HG03139 (cell line): ENCODE data around the gene POLR1E.

Source experiments
- ATAC-seq: cut with Tn5 transposase; IDR thresholded peaks from one replicate; pipeline ENCODE4 v1.9.1; 2021; ENCODE audit not compliant: unreplicated experiment

POLR1E gene

GRCh38 chr9:37485389-37486255 lies at the start of gene POLR1E:
Gene POLR1E, plus strand, starts transcription at chr9:37485948. Its CDS starts 100 bp downstream, at chr9:37486048.
- peak; percentile 98 for ATAC-seq

GRCh38 chr9:37436540-37436939 lies 49.2 kb upstream of the POLR1E start:
- no peak for ATAC-seq

DNA sequence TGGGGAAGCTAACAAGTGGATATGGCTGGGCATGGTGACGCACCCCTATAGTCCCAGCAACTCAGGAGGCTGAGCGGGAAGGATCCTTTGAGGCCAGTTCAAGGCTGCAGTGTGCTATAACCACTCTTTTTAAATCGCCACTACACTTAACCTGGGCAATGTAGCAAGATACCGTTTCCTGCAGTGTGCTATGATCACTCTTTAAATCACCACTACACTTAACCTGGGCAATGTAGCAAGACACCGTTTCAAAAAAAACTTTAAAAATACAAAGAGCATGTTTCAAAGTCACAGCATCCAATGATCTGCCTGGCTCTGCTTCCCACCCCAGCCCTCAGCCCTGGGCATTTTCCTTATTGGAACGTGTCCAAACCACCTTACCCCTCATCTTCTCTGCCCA lies 48.7 kb upstream of the POLR1E start:
- ATAC-seq: no peak

GRCh38 chr9:37437621-37438020 lies 48.1 kb upstream of the POLR1E start:
- ATAC-seq: no peak

GRCh38 chr9:37438359-37438758 lies 47.4 kb upstream of the POLR1E start:
- ATAC-seq: no peak

DNA sequence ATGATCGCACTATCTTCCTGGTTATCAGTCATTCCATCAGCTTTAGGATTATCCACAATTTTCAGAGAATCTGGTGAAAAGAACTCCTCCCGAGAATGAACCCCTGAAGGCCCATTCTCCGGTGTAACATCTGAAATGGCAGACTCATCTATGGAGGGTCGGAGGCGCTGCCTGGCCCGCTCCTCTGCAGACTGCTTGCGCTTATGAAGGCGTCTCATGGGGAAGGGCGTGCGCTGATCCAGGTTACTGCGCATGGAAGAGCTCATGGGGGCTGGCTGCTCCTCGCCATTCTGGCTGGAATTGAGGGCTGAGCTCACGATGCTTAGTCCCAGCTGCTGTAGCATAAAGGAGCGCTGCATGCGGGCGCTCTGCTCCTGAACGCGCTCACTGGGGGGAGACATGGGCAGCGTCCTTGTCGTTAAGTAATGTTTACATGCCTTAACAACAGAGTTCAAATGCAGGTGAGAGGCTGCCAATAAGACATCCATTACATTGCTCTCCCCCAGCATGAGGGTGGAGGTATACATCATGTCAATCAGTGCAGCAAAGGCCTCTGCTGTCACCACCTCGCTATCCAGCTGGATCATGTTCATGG lies 43.9 kb upstream of the POLR1E start:
- no peak for ATAC-seq

DNA sequence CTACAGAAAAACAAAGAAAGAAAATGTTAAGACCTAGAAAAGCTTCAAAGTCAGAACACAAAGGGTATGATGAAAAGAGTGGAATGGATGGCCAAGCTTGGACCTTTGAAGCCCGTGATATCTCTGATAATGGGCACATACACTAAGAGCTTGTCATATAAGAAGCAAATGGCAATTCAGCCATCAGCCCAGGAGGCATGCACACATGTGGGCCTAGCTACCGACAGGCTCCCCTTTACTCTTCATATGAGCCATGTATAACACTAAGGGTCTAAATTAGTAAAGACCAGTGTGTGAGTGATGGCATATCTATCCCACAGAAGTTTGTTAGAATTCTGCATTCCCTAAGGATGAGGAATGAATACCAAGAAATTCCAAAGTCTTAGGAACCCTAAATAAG lies 43.2 kb upstream of the POLR1E start:
- ATAC-seq: no peak

DNA sequence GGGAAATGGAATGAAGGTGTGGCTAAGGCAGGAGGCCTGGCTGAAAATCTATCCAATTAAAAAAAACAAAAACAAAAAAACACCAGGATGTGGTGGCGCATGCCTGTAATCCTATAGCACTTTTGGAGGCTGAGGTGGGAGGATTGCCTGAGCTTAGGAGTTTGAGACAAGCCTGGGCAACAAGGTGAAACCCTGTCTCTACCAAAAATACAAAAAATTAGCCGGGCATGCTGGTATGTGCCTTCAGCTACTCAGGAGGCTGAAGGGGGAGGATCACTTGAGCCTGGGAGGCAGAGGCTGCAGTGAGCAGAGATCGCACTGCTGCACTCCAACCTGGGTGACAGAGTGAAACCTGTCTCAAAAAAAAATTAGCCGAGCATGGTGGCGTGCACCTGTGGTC lies 42.2 kb upstream of the POLR1E start:
- ATAC-seq: no peak

DNA sequence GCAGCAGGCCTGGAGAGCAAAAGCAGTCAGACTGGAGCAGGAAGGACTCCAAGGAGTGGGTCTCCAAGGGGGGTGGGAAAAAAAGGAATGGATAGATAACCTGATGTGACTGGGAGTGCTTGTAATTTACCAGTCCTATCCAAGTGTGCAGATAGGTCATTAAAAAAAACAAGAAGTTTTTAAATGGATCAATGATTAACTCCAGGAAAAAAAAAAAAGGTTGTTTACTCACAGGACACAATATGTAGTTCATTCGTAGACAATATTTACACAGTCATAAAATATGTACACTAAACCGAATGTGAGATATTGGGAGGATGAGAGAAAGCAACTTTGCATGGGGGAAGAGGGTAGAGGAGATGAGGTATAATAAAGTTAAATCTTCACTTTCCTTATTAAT lies 40.9 kb upstream of the POLR1E start:
- no peak for ATAC-seq

- ATAC-seq: no peak
These were observed 39.9 kb upstream of the POLR1E start for GRCh38 chr9:37445832-37446231.

- no peak for ATAC-seq
These were observed 39.3 kb upstream of the POLR1E start for GRCh38 chr9:37446401-37446800.

DNA sequence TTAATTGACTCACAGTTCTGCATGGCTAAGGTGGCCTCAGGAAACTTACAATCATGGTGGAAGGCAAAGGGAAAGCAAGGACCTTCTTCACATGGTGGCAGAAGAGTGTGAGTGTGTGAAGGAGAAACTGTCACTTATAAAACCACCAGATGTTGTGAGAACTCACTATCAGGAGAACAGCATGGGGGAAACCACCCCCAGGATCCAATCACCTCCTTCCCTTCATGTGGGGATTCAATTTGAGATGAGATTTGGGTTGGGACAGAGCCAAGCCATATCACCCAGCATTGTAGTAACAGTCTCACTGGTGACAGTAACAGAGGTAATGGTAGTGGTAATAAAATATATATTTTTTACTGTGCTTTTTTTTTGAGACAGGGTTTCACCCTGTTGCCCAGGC lies 38.6 kb upstream of the POLR1E start:
- ATAC-seq: no peak

DNA sequence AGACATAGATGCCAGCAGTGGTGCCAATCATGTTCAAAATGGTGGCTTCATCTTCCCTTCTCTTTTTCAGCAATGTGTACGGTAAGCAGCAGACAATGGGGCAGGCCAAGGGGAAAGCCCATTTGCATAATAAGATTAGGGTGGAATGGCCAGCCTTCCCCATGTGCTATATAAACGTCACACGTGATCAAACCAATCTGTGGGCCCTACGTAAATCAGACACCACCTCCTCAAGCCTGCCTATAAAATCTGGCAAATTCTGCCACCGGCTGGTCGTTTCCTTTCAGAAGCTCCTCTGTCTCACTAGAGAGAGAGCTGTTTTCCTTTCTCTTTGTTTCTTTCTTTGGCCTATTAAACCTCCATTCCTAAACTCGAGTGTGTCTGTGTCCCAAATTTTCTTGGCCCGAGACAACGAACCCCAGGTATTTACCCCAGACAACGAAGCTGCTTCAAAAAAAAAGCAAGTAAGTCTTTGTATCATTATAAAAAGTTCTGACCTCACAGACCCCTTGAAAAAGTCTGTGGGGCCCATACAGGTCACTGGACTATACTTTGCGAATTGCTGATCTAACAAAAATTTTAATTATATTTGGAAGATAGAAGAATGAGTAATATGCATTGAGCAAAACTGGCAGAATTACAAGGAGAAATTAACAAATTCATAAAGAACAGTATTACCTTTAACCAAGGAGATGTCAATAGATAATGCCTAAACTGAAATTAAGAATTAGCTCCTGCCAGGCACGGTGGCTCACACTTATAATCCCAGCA lies 35.7 kb upstream of the POLR1E start:
- ATAC-seq: no peak

DNA sequence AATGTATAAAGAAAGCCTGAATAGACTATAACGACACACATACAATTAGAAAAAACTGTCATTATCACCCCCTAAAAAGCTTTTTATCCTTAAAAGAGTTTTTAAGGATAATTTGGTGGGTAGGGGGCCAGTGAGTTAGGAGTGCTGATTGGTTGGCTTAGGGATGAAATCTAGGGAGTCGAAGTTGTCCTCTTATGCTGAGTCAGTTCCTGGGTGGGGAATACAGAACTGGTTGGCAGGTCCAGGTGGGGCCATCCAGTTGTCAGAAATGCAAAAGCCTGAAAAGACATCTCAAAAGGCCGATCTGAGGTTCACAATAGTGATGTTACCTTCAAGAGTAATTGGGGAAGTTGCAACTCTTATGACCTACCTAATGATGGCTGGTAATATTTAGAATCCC lies 34.1 kb upstream of the POLR1E start:
- ATAC-seq: no peak

- no peak for ATAC-seq
These were observed 33.1 kb upstream of the POLR1E start for GRCh38 chr9:37452611-37453010.

GRCh38 chr9:37453827-37454226 lies 31.9 kb upstream of the POLR1E start:
- no peak for ATAC-seq

- no peak for ATAC-seq
These were observed 31.5 kb upstream of the POLR1E start for GRCh38 chr9:37454238-37454637.

GRCh38 chr9:37455884-37456647 lies 29.7 kb upstream of the POLR1E start:
- no peak for ATAC-seq

- ATAC-seq: no peak
These were observed 28.9 kb upstream of the POLR1E start for GRCh38 chr9:37456817-37457216.

GRCh38 chr9:37464006-37464405 lies 21.7 kb upstream of the POLR1E start:
- no peak for ATAC-seq
